Measurements from ENCODE around the gene KRT85.

GRCh38 chr12:52372216-52373154 lies 5.2 kb upstream of the KRT85 start:
- TF ChIP-seq TAF1 (IDR thresholded peaks at IDR 0.05; ENCODE audit: borderline replicate concordance, low read depth, low read length) (no peak), NR2C2 (IDR thresholded peaks at IDR 0.05; ENCODE audit: borderline replicate concordance, control insufficient read depth, insufficient read length, low read depth) (no peak), NFIC (IDR thresholded peaks at IDR 0.05; ENCODE audit: low read depth, low read length) (no peak), MTA2 (IDR thresholded peaks at IDR 0.05; ENCODE audit: low read depth) (no peak), EZH2 (IDR thresholded peaks at IDR 0.05; ENCODE audit: borderline replicate concordance, control insufficient read depth, low read depth, low read length) (no peak), FOXM1 (IDR thresholded peaks at IDR 0.05; ENCODE audit: low read depth, low read length) (no peak), ZBTB11 (CRISPR knock-in tag; IDR thresholded peaks at IDR 0.05) (no peak), HDAC6 (IDR thresholded peaks at IDR 0.05; ENCODE audit: unreplicated experiment) (no peak), KDM1A (IDR thresholded peaks at IDR 0.05; ENCODE audit: borderline replicate concordance) (no peak)
- TF ChIP-seq, protein P1, sequence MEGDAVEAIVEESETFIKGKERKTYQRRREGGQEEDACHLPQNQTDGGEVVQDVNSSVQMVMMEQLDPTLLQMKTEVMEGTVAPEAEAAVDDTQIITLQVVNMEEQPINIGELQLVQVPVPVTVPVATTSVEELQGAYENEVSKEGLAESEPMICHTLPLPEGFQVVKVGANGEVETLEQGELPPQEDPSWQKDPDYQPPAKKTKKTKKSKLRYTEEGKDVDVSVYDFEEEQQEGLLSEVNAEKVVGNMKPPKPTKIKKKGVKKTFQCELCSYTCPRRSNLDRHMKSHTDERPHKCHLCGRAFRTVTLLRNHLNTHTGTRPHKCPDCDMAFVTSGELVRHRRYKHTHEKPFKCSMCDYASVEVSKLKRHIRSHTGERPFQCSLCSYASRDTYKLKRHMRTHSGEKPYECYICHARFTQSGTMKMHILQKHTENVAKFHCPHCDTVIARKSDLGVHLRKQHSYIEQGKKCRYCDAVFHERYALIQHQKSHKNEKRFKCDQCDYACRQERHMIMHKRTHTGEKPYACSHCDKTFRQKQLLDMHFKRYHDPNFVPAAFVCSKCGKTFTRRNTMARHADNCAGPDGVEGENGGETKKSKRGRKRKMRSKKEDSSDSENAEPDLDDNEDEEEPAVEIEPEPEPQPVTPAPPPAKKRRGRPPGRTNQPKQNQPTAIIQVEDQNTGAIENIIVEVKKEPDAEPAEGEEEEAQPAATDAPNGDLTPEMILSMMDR (IDR thresholded peaks at IDR 0.05 in 2 of 3, conservative IDR thresholded peaks at IDR 0.05 in 1 of 3; ENCODE audit: control insufficient read depth in 2 of 3, extremely low read depth in 1 of 3, insufficient read depth in 1 of 3, low read depth in 3 of 3, low read length in 3 of 3): peak; percentile 71 to 83 (median 79)
- TF ChIP-seq, protein P2, sequence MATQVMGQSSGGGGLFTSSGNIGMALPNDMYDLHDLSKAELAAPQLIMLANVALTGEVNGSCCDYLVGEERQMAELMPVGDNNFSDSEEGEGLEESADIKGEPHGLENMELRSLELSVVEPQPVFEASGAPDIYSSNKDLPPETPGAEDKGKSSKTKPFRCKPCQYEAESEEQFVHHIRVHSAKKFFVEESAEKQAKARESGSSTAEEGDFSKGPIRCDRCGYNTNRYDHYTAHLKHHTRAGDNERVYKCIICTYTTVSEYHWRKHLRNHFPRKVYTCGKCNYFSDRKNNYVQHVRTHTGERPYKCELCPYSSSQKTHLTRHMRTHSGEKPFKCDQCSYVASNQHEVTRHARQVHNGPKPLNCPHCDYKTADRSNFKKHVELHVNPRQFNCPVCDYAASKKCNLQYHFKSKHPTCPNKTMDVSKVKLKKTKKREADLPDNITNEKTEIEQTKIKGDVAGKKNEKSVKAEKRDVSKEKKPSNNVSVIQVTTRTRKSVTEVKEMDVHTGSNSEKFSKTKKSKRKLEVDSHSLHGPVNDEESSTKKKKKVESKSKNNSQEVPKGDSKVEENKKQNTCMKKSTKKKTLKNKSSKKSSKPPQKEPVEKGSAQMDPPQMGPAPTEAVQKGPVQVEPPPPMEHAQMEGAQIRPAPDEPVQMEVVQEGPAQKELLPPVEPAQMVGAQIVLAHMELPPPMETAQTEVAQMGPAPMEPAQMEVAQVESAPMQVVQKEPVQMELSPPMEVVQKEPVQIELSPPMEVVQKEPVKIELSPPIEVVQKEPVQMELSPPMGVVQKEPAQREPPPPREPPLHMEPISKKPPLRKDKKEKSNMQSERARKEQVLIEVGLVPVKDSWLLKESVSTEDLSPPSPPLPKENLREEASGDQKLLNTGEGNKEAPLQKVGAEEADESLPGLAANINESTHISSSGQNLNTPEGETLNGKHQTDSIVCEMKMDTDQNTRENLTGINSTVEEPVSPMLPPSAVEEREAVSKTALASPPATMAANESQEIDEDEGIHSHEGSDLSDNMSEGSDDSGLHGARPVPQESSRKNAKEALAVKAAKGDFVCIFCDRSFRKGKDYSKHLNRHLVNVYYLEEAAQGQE (IDR thresholded peaks at IDR 0.05; ENCODE audit: low read depth, low read length): no peak
